ENCODE results near the gene DCC.

DCC gene

DNA sequence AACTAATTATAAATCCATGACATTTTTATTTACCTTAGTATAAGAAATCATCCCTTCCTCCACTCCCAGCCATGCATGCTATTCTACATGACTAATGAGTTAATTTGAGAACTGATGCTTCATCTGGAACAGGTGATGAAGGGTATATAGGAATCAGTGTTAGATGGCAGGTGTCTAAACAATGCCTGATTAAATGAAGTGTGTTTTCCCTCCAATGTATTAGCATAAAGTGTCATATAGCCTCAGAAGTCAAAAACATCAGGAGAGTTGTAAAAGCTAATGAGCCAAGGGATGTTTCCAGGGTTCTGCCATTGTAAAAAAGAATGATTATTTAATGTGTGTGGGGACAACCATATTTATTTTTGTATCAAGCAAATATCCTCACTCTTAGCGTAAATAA, 913.8 kb downstream of the DCC start:
- Mint-ChIP-seq H3K4me1 (ENCODE audit: low read depth) (no peaks in the 10 kb centered on the region), H3K9me3 (peaks cover 22% of the 10 kb centered on the region), H3K27me3 (ENCODE audit: low read depth) (no peaks in the 10 kb centered on the region), H3K4me3 (no peak overlapping the region), H3K27ac (no peak overlapping the region), H3K36me3 (ENCODE audit: low read depth) (no peaks in the 10 kb centered on the region)

DNA sequence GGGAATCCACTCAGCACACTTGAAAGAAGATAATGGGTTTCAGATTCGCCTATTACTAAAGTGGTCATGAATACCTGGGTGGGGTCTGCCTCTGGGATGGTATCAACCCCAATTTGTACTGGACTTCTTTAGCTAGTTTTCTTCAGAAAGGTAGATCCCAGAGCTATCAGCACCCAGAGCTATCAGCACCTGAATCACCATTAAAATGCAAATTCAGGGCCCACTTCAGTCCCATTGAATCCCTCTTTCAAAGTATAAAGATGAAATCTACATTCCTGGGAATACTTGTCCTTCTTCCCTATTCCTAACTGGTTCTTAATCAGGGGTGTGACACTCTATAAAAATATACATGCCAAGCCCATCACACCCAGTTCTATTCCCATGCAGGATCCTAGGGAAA, 914.3 kb downstream of the DCC start:
- H3K36me3 Mint-ChIP-seq (ENCODE audit: low read depth), result no peaks in the 10 kb centered on the region
- H3K4me3 Mint-ChIP-seq, result no peak overlapping the region
- H3K4me1 Mint-ChIP-seq (ENCODE audit: low read depth), result no peaks in the 10 kb centered on the region
- peaks cover 19% of the 10 kb centered on the region for H3K9me3 Mint-ChIP-seq
- no peak overlapping the region for H3K27ac Mint-ChIP-seq
- no peaks in the 10 kb centered on the region for H3K27me3 Mint-ChIP-seq (ENCODE audit: low read depth)

DNA sequence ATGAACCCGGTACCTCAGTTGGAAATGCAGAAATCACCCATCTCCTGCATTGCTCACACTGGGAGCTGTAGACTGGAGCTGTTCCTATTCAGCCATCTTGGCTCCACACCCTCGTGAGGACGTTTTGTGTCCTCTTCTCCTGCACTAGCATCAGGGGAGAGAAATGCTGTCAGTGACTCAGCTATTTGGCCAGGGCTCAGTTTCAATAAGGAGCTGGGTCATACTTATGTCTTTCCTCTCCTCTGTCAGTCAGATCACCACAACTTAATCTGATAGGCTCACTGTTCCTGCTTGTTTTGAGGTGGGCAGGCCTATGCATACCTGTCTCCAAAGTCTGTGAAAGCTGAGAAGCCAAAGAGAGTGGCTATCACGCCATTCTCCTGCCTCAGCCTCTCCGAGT, 921.2 kb downstream of the DCC start:
- Mint-ChIP-seq H3K27ac (no peak overlapping the region), H3K4me1 (ENCODE audit: low read depth) (no peaks in the 10 kb centered on the region), H3K27me3 (ENCODE audit: low read depth) (no peaks in the 10 kb centered on the region), H3K4me3 (no peak overlapping the region), H3K9me3 (peaks cover 30% of the 10 kb centered on the region), H3K36me3 (ENCODE audit: low read depth) (no peaks in the 10 kb centered on the region)

DNA sequence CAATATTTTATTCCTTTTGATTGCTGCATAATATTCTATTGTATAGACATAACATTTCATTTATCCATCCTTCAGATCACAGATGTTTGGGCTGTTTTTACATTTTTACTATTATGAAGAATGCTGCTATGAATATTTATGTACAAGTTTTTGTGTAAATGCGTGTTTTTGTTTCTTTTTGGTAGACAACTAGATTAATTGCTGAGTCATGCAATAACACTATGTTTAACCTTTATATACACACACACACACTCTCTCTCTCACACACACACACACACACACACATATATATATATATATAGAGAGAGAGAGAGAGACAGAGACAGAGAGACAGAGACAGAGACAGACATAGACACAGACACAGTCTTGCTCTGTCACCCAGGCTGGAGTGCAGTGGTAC, 926.9 kb downstream of the DCC start:
- no peak overlapping the region for H3K27ac Mint-ChIP-seq
- H3K4me3 Mint-ChIP-seq, result no peak overlapping the region
- no peaks in the 10 kb centered on the region for H3K27me3 Mint-ChIP-seq (ENCODE audit: low read depth)
- H3K9me3 Mint-ChIP-seq, result peaks cover 32% of the 10 kb centered on the region
- no peaks in the 10 kb centered on the region for H3K4me1 Mint-ChIP-seq (ENCODE audit: low read depth)
- H3K36me3 Mint-ChIP-seq (ENCODE audit: low read depth), result no peaks in the 10 kb centered on the region

DNA sequence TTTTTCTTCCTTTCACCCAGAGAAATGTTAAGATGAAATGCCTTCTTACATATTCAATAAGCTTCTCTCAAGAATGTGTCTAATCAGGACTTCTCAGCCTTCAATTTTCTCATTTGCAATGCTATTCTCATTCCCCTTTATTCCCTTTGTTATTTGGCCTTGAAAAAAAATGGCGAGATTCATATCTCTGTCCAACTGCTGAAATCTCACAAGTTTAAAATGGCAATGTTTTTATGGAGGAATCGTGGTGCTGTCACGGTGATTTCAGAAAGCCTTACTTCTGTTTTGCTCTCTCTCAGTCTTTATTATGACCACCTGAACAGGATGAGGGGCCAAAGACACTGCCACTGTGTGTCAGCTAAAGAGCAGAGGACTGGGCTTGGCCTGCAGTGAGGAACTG, 928.5 kb downstream of the DCC start:
- no peaks in the 10 kb centered on the region for H3K4me1 Mint-ChIP-seq (ENCODE audit: low read depth)
- H3K4me3 Mint-ChIP-seq, result no peak overlapping the region
- H3K27ac Mint-ChIP-seq, result no peak overlapping the region
- H3K27me3 Mint-ChIP-seq (ENCODE audit: low read depth), result no peaks in the 10 kb centered on the region
- no peaks in the 10 kb centered on the region for H3K36me3 Mint-ChIP-seq (ENCODE audit: low read depth)
- H3K9me3 Mint-ChIP-seq, result peaks cover 28% of the 10 kb centered on the region

DNA sequence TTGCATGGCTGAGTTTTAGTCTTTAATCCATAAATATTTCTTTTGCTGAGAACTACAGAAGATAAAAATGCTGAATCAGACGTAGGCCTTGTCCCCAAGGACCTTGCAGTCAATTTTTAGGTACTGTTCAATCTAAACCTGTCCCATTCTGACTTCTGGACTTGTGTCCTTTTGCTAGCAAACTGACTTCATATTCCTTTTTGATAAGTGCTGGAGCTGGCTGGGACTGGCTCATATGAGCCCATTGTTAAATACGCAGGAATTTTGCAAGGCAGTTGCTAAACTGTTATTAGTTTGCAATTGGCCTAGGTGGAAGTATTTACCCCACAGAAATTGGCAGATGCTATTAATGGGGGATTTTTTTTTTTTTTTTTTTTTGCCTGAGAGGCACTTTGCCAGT, 941.4 kb downstream of the DCC start:
- peaks cover 9% of the 10 kb centered on the region for H3K9me3 Mint-ChIP-seq
- H3K27me3 Mint-ChIP-seq (ENCODE audit: low read depth), result no peaks in the 10 kb centered on the region
- H3K27ac Mint-ChIP-seq, result no peak overlapping the region
- no peaks in the 10 kb centered on the region for H3K36me3 Mint-ChIP-seq (ENCODE audit: low read depth)
- H3K4me3 Mint-ChIP-seq, result no peak overlapping the region
- H3K4me1 Mint-ChIP-seq (ENCODE audit: low read depth), result no peaks in the 10 kb centered on the region

DNA sequence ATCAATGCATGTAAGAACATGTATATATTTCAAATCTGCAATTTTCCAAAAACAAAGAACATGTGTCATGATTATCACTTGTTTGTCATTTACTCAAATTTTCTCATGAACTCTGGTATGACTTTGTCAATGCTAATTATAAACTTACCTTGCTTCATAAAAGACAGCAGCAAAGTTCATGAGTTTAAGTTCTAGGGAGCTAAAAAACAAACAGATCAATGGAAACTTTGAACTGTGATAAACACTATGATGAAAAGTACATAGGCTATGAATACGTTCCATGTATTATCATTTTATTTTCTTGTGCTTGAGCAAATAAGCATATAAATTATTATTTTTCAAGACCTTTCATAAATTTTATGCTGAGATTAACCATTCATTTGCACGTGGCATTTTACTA, 943.7 kb downstream of the DCC start:
- no peaks in the 10 kb centered on the region for H3K27me3 Mint-ChIP-seq (ENCODE audit: low read depth)
- H3K36me3 Mint-ChIP-seq (ENCODE audit: low read depth), result no peaks in the 10 kb centered on the region
- no peaks in the 10 kb centered on the region for H3K4me1 Mint-ChIP-seq (ENCODE audit: low read depth)
- no peak overlapping the region for H3K27ac Mint-ChIP-seq
- H3K9me3 Mint-ChIP-seq, result peaks cover 9% of the 10 kb centered on the region
- no peak overlapping the region for H3K4me3 Mint-ChIP-seq

DNA sequence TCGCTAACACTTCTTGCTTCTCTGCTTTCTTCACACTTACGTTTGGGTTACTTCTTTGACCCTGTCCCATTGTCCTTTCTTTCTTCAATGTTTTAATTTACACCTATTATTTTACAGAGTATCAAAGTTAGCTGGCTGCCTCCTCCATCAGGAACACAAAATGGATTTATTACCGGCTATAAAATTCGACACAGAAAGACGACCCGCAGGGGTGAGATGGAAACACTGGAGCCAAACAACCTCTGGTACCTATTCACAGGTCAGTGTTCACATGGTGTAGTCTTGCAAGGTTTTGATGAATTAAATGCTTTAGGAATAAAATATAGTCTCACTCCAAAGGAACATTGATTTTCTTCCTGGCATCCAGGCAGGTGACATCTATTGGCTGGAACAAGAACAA, 965.5 kb downstream of the DCC start:
- Mint-ChIP-seq H3K36me3 (ENCODE audit: low read depth) (no peaks in the 10 kb centered on the region), H3K4me1 (ENCODE audit: low read depth) (no peaks in the 10 kb centered on the region), H3K4me3 (no peak overlapping the region), H3K9me3 (peaks cover 18% of the 10 kb centered on the region), H3K27ac (no peak overlapping the region), H3K27me3 (ENCODE audit: low read depth) (no peaks in the 10 kb centered on the region)

DNA sequence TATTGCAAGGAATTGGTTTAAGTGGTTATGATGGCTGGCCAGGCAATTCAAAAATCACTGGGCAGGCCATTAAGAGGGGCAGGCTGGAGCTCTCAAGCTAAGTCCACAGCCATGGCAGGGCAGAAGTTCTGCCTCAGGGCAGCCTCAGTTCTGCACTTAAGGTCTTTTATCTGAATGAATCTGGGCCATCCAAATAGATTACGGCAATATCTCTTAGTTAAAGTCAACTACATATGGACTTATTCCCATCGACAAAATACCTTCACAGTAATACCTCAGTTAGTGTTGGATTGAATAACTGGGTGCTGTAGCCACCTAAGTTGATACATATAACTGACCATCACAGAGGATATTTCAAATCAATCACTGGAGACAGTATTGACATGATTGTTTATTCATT, 979.6 kb downstream of the DCC start:
- H3K36me3 Mint-ChIP-seq (ENCODE audit: low read depth), result no peaks in the 10 kb centered on the region
- H3K27me3 Mint-ChIP-seq (ENCODE audit: low read depth), result no peaks in the 10 kb centered on the region
- no peak overlapping the region for H3K4me3 Mint-ChIP-seq
- H3K27ac Mint-ChIP-seq, result no peak overlapping the region
- no peaks in the 10 kb centered on the region for H3K4me1 Mint-ChIP-seq (ENCODE audit: low read depth)
- H3K9me3 Mint-ChIP-seq, result peaks cover 24% of the 10 kb centered on the region

DNA sequence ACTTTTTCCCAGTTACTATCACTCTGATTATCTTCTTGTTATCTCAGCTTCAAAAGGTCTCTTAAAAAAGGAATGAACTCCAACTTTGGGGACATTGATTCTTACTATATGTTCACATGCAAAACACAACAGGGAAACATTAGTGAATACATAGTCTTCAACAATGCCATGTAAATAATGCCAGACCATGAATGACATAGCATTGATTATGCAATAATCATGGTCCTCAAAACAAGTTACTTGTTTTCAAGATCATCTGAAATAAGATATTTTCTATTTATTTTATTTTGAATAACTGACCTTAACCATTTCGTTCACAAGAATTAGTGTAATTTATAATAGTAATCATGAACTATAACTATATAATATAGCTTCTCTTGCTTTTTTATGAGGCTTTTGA, 982.2 kb downstream of the DCC start:
- Mint-ChIP-seq H3K27ac (no peak overlapping the region), H3K4me1 (ENCODE audit: low read depth) (no peaks in the 10 kb centered on the region), H3K9me3 (peaks cover 29% of the 10 kb centered on the region), H3K27me3 (ENCODE audit: low read depth) (no peaks in the 10 kb centered on the region), H3K4me3 (no peak overlapping the region), H3K36me3 (ENCODE audit: low read depth) (no peaks in the 10 kb centered on the region)

DNA sequence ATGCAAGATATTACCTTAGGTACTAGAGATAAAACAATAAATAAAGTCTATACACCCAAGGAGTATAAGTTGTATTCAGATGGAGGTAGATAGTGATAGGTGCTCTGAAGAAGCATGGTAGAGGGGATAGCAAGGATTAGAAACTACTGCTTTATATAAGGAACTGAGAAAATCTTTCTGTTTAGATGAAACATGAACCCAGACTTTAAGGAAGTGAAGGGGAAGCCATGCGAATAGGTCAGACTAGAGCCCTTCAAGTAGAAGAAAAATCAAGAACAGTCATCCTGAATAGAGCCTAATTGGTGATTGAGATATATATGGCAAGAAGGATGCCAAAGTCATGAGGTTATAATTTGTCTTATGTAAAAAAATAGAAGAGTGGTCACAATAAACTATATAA, 984.4 kb downstream of the DCC start:
- no peaks in the 10 kb centered on the region for H3K4me1 Mint-ChIP-seq (ENCODE audit: low read depth)
- H3K27me3 Mint-ChIP-seq (ENCODE audit: low read depth), result no peaks in the 10 kb centered on the region
- peaks cover 15% of the 10 kb centered on the region for H3K9me3 Mint-ChIP-seq
- no peak overlapping the region for H3K4me3 Mint-ChIP-seq
- H3K36me3 Mint-ChIP-seq (ENCODE audit: low read depth), result no peaks in the 10 kb centered on the region
- H3K27ac Mint-ChIP-seq, result no peak overlapping the region

DNA sequence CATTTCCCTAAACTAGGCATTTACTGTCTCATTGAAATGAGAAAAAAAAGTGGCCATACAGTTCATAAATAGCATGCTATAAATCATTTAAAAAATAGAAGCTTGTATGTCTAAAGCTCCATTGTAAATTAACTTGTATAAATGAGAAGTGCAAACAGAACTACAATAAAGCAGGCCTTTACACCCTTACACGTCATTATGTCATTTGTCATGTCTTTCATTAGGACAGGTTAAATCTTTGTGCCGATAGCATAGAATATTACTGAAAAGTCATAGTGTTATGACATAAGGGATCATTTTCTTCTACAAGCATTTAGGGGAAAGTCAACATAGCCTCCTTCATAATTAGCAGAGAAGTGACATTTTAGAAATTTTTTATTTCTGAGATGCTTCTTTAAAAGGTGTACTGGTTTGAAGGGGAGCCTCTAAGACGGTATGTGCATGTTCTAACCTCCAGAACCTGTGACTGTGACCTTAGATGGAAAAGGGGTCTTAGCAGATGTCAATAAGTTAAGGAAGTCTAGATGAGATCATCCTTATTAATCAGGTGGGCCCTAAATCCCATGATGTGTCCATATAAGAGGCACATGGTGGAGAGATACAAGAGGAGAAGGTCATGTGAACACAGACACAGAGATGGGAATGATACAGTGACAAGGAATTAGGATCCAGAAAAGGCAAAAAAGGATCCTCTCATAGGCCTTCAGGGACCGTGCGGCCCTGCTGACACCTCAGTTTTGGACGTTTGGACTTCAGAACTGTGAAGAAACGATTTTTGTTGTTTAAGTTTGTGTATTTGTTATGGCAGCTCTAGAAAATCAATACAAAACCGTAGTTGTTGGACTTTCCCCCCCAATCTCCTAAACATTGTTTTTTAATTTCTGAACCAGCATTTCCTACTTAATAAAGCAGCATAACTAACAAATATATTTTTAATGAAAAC, 1020.8 kb downstream of the DCC start:
- Mint-ChIP-seq H3K4me1 (ENCODE audit: low read depth) (no peaks in the 10 kb centered on the region), H3K27ac (no peak overlapping the region), H3K4me3 (no peak overlapping the region), H3K9me3 (peaks cover 2% of the 10 kb centered on the region), H3K36me3 (ENCODE audit: low read depth) (no peaks in the 10 kb centered on the region), H3K27me3 (ENCODE audit: low read depth) (no peaks in the 10 kb centered on the region)

DNA sequence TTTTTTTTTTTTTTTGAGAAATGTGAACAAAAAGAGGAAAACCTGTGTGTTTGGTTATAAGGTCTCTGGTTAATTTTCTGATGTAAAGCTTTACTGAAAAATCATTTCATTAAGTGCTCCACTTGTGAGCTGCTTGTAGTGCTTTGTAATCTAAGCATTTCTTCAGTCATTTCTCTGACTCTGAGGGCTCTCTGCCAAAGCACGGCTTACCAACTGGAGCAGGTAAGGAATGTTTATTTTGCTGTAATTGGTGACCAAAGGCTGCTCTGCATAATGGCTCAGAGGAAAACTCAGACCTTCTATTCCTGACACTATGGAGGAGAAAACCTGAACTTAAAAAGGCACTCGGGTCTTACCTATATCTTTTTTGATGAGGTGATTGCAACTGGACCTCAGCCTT, 1035.6 kb downstream of the DCC start:
- H3K36me3 Mint-ChIP-seq (ENCODE audit: low read depth), result no peaks in the 10 kb centered on the region
- H3K4me1 Mint-ChIP-seq (ENCODE audit: low read depth), result no peaks in the 10 kb centered on the region
- H3K9me3 Mint-ChIP-seq, result peaks cover 12% of the 10 kb centered on the region
- H3K4me3 Mint-ChIP-seq, result no peak overlapping the region
- no peak overlapping the region for H3K27ac Mint-ChIP-seq
- H3K27me3 Mint-ChIP-seq (ENCODE audit: low read depth), result no peaks in the 10 kb centered on the region

DNA sequence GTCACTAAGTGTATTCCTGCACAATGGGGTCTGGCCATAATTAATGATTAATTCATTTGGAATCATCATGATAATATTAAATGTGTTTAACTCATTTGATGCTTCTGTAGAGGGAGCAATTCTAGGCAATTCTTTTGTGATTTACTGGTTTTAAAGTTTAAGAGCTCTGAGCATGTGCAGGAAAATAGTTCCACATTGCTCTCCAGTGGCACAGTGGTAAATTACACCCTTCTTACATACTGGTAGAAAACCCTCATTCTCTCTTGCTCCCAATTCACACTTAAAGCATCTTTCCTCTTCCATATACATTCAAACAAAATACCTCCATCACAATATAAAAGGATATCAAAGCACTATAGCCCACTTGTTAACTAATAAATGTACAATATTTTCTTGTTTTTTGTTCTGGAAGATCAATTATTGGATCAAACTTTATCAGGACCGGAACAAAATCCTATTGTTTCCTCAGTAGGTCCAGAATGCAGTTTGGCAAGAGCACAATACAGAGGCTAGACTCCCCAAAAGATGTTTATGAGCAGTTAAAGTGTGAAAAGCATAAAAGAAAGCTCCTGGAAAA, 1040.2 kb downstream of the DCC start:
- Mint-ChIP-seq H3K36me3 (ENCODE audit: low read depth) (no peaks in the 10 kb centered on the region), H3K9me3 (peaks cover 8% of the 10 kb centered on the region), H3K27ac (no peak overlapping the region), H3K4me1 (ENCODE audit: low read depth) (no peaks in the 10 kb centered on the region), H3K4me3 (no peak overlapping the region), H3K27me3 (ENCODE audit: low read depth) (no peaks in the 10 kb centered on the region)

DNA sequence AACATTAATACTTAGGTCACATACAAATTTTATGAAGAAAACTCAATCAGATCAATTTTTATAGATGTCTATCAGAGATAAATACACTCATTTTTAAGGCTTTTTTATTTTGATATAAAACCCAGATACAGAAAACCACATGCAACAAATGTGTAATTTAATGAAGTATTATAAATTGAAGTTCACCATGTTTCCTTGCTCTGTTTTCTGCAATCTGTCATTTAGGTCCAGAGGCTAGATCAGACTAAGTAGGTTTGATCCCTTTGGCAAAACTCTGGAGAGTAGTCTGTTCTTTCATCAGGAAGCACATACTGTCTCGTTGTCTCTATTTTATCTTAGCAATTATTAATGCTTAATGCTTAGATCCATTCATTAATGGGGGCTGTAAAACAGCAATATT, 1042.9 kb downstream of the DCC start:
- Mint-ChIP-seq H3K9me3 (no peaks in the 10 kb centered on the region), H3K27me3 (ENCODE audit: low read depth) (no peaks in the 10 kb centered on the region), H3K36me3 (ENCODE audit: low read depth) (no peaks in the 10 kb centered on the region), H3K4me3 (no peak overlapping the region), H3K4me1 (ENCODE audit: low read depth) (no peaks in the 10 kb centered on the region), H3K27ac (no peak overlapping the region)

All from T-helper 1 cell treated with Interleukin-12 subunit alpha and Interleukin-12 subunit beta and Interleukin-4 antibody, amounts not matched to agents 30 μg/mL and 1 μg/mL, for 36 hours (primary cell).